ENCODE data around the gene C1QL1.

Gene C1QL1

GRCh38 chr17:44968225-44969143 is at the start of gene C1QL1:
Gene C1QL1 (minus strand): TSS chr17:44968303. CDS start chr17:44968048, 255 bp downstream.
- Histone ChIP-seq H3K9me2 (replicated peaks; ENCODE audit: control insufficient read depth, low read length) (no peaks in the 10 kb centered on the region), H3K79me2 (ENCODE audit: control insufficient read depth, low read length) (no peaks in the 10 kb centered on the region), H3K4me3 (ENCODE audit: low read length) (peak within 1 kb of the TSS; percentile 70), H3K4me1 (ENCODE audit: control insufficient read depth, low read length) (peaks cover 32% of the 10 kb centered on the region), H3F3A (ENCODE audit: control insufficient read depth, insufficient read depth) (0 out of 2 replicates have a peak, but pooled peaks cover 4% of the 10 kb centered on the region), H3K27me3 (ENCODE audit: control insufficient read depth, low read length) (peaks cover 54% of the 10 kb centered on the region), H4K20me1 (ENCODE audit: control insufficient read depth, insufficient read depth, low read depth, low read length) (no peaks in the 10 kb centered on the region), H3K27ac (ENCODE audit: low read depth, low read length) (no peak within 1 kb of the TSS), H3K4me2 (ENCODE audit: low read length) (peak within 1 kb of the TSS; percentile 77), H3K9me3 (ENCODE audit: control insufficient read depth, insufficient read depth, low read length) (no peaks in the 10 kb centered on the region), H3K36me3 (ENCODE audit: control insufficient read depth, low read length) (no peaks in the 10 kb centered on the region)
- TF ChIP-seq, protein P1, sequence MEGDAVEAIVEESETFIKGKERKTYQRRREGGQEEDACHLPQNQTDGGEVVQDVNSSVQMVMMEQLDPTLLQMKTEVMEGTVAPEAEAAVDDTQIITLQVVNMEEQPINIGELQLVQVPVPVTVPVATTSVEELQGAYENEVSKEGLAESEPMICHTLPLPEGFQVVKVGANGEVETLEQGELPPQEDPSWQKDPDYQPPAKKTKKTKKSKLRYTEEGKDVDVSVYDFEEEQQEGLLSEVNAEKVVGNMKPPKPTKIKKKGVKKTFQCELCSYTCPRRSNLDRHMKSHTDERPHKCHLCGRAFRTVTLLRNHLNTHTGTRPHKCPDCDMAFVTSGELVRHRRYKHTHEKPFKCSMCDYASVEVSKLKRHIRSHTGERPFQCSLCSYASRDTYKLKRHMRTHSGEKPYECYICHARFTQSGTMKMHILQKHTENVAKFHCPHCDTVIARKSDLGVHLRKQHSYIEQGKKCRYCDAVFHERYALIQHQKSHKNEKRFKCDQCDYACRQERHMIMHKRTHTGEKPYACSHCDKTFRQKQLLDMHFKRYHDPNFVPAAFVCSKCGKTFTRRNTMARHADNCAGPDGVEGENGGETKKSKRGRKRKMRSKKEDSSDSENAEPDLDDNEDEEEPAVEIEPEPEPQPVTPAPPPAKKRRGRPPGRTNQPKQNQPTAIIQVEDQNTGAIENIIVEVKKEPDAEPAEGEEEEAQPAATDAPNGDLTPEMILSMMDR (IDR thresholded peaks at IDR 0.05; ENCODE audit: low read depth, low read length, poor library complexity, severe bottlenecking): peak; percentile 27
- no peak for TF ChIP-seq EZH2phosphoT487 (IDR thresholded peaks at IDR 0.05; ENCODE audit: borderline replicate concordance, low read length)

- Histone ChIP-seq H3K9me2 (replicated peaks; ENCODE audit: control insufficient read depth, low read length) (no peaks in the 10 kb centered on the region), H3K9me3 (ENCODE audit: control insufficient read depth, insufficient read depth, low read length) (no peaks in the 10 kb centered on the region), H3K4me1 (ENCODE audit: control insufficient read depth, low read length) (peaks cover 20% of the 10 kb centered on the region), H3K4me2 (ENCODE audit: low read length) (no peak overlapping the region), H3K27ac (ENCODE audit: low read depth, low read length) (no peak overlapping the region), H3K36me3 (ENCODE audit: control insufficient read depth, low read length) (no peaks in the 10 kb centered on the region), H3K27me3 (ENCODE audit: control insufficient read depth, low read length) (peaks cover 44% of the 10 kb centered on the region), H3F3A (ENCODE audit: control insufficient read depth, insufficient read depth) (no peaks in the 10 kb centered on the region), H4K20me1 (ENCODE audit: control insufficient read depth, insufficient read depth, low read depth, low read length) (peaks cover 5% of the 10 kb centered on the region; the same call in 1 of the 2 replicates), H3K79me2 (ENCODE audit: control insufficient read depth, low read length) (no peaks in the 10 kb centered on the region), H3K4me3 (ENCODE audit: low read length) (no peak overlapping the region)
- TF ChIP-seq EZH2phosphoT487 (IDR thresholded peaks at IDR 0.05; ENCODE audit: borderline replicate concordance, low read length): no peak
- TF ChIP-seq, protein P1 (IDR thresholded peaks at IDR 0.05; ENCODE audit: low read depth, low read length, poor library complexity, severe bottlenecking): peak; percentile 43
Measured at GRCh38 chr17:45016823-45017222, 48.7 kb upstream of the C1QL1 start.

GRCh38 chr17:45016237-45016636 is 48.1 kb upstream of the C1QL1 start:
- Histone ChIP-seq H3K9me3 (ENCODE audit: control insufficient read depth, insufficient read depth, low read length) (no peaks in the 10 kb centered on the region), H3K4me2 (ENCODE audit: low read length) (no peak overlapping the region)

More at GRCh38 chr17:45016237-45016636, 48.1 kb upstream of the C1QL1 start:
- no peaks in the 10 kb centered on the region for H3K79me2 ChIP-seq (ENCODE audit: control insufficient read depth, low read length)
- no peak overlapping the region for H3K4me3 ChIP-seq (ENCODE audit: low read length)
- peaks cover 14% of the 10 kb centered on the region for H3K4me1 ChIP-seq (ENCODE audit: control insufficient read depth, low read length)
- no peaks in the 10 kb centered on the region for H3F3A ChIP-seq (ENCODE audit: control insufficient read depth, insufficient read depth)
- H3K9me2 ChIP-seq (replicated peaks; ENCODE audit: control insufficient read depth, low read length): no peaks in the 10 kb centered on the region
- TF ChIP-seq EZH2phosphoT487 (IDR thresholded peaks at IDR 0.05; ENCODE audit: borderline replicate concordance, low read length): no peak
- TF ChIP-seq, protein P1 (IDR thresholded peaks at IDR 0.05; ENCODE audit: low read depth, low read length, poor library complexity, severe bottlenecking): no peak
- peaks cover 39% of the 10 kb centered on the region for H3K27me3 ChIP-seq (ENCODE audit: control insufficient read depth, low read length)
- H4K20me1 ChIP-seq (ENCODE audit: control insufficient read depth, insufficient read depth, low read depth, low read length): peaks cover 2% of the 10 kb centered on the region; the same call in 1 of the 2 replicates
- no peak overlapping the region for H3K27ac ChIP-seq (ENCODE audit: low read depth, low read length)
- no peaks in the 10 kb centered on the region for H3K36me3 ChIP-seq (ENCODE audit: control insufficient read depth, low read length)

All from DOHH2 (cell line).